T-helper 1 cell (primary cell): ENCODE measurements around the gene ZBED1.
"Not testable (repeated sequence)": the region's sequence is repeated elsewhere in the genome, so short reads cannot be mapped to it uniquely, and the experiment has no call there.

ENCODE experiments used
- DNase-seq, 5 donors: peaks; one replicate each; pipeline ENCODE4 v3.0.0-alpha.2; 2012 to 2020

Gene ZBED1

GRCh38 chrX:2495595-2495994, 5.2 kb downstream of the ZBED1 start:
- no peak for DNase-seq

- no peak for DNase-seq
These were observed 8.1 kb downstream of the ZBED1 start for GRCh38 chrX:2492531-2493218.

GRCh38 chrX:2490634-2491033, 10.1 kb downstream of the ZBED1 start:
- no peak for DNase-seq

GRCh38 chrX:2489446-2490445, 11.0 kb downstream of the ZBED1 start:
- DNase-seq = no peak

GRCh38 chrX:2488621-2489285, 12.0 kb downstream of the ZBED1 start:
- no peak for DNase-seq

- no peak for DNase-seq
These were observed 13.4 kb downstream of the ZBED1 start for GRCh38 chrX:2487366-2487765.

- DNase-seq = no peak
These were observed 14.2 kb downstream of the ZBED1 start for GRCh38 chrX:2486476-2487133.

GRCh38 chrX:2485789-2486345, 14.9 kb downstream of the ZBED1 start:
- no peak for DNase-seq

- no peak for DNase-seq
These were observed 15.8 kb downstream of the ZBED1 start for GRCh38 chrX:2484721-2485648.

- no peak for DNase-seq
These were observed 16.5 kb downstream of the ZBED1 start for GRCh38 chrX:2484256-2484655.

- no peak for DNase-seq
These were observed 17.2 kb downstream of the ZBED1 start for GRCh38 chrX:2483398-2484060.

GRCh38 chrX:2481597-2481996, 19.2 kb downstream of the ZBED1 start:
- not testable (repeated sequence) for DNase-seq

- not testable (repeated sequence) for DNase-seq
These were observed 20.8 kb downstream of the ZBED1 start for GRCh38 chrX:2479982-2480381.

- DNase-seq = no peak
These were observed 21.4 kb downstream of the ZBED1 start for GRCh38 chrX:2479420-2479780.

GRCh38 chrX:2478546-2479419, 22.0 kb downstream of the ZBED1 start:
- no peak for DNase-seq

- DNase-seq = not testable (repeated sequence)
These were observed 23.5 kb downstream of the ZBED1 start for GRCh38 chrX:2477313-2477712.

GRCh38 chrX:2474963-2475726, 25.6 kb downstream of the ZBED1 start:
- DNase-seq = no peak

GRCh38 chrX:2474280-2474962, 26.4 kb downstream of the ZBED1 start:
- no peak for DNase-seq
